Right cardiac atrium (tissue), 5 donors: ENCODE measurements around the gene IFITM5. TPM values are rescaled to one million over a fixed set of nuclear protein-coding genes. Genes with fewer than 3 reads are reported as not detected.
A peak's percentile ranks its signal among the peaks of the same experiment; 100 is the strongest.
"Not testable (repeated sequence)": the region's sequence is repeated elsewhere in the genome, so short reads cannot be mapped to it uniquely, and the experiment has no call there.

Experiments used
- ATAC-seq, 2 donors: fragments of 200-7000 bp; cut with Tn5 transposase; one replicate each; pipeline versions ENCODE4 v1.8.0 to v1.9.1; 2020; ENCODE audit warnings: moderate library complexity in 2 of 2, mild to moderate bottlenecking in 1 of 2
- DNase-seq, 3 donors: peaks; one replicate each; pipeline ENCODE4 v3.0.0-alpha.2; 2020
- H3K27ac ChIP-seq: one replicate; pipeline ENCODE4 v1.5.1; 2013; ENCODE audit warnings: mild to moderate bottlenecking, low read length, control low read depth, moderate library complexity
- H3K27me3 ChIP-seq: one replicate; pipeline ENCODE4 v1.6.1; 2013; ENCODE audit not compliant: control insufficient read depth, insufficient read depth
- H3K4me1 ChIP-seq: one replicate; pipeline ENCODE4 v1.6.1; 2013; ENCODE audit warnings: low read length; ENCODE audit not compliant: control insufficient read depth, insufficient read depth
- H3K4me3 ChIP-seq: one replicate; pipeline ENCODE4 v1.5.1; 2013; ENCODE audit warnings: low read length, control low read depth
- H3K9me3 ChIP-seq: one replicate; pipeline ENCODE4 v1.6.1; 2013; ENCODE audit warnings: low read length; ENCODE audit not compliant: control insufficient read depth
- WGBS: extraction: QIAGEN DNeasy Blood & Tissue Kit; methylation state at CpG from one replicate; pipeline ENCODE4 v1.1.7; 2013; 5-methylcytosine and 5-hydroxymethylcytosine counted together
- intact Hi-C, 4 donors: fragments of 100-400 bp; cut with DNase I; formaldehyde crosslinking; loops; one replicate each; pipeline versions ENCODE4 v1.11.0 to v1.14.0; 2022 to 2023
- polyA plus RNA-seq: library from polyadenylated mRNA; stranded (reverse); fragments of 200-250 nt; gene quantifications from one replicate; pipeline ENCODE4 v1.2.3, GENCODE V29; 2013
- total RNA-seq, 4 donors: library from RNA; stranded (reverse); fragmentation: NEBNext Ultra II Directional; extraction: Animal tissue kit (Norgen Biotek cat#: 25700); gene quantifications; one replicate each; pipeline ENCODE4 v1.2.1, GENCODE V29; 2021
- donor health status: healthy with polysubstance abuse.
- donor health status: DM: no; HTN: yes; CAD: no.
- donor health status: DM: no; HTN: no; CAD: no.
- donor health status: DM: no; HTN: yes; CAD: no; lungs with severe emphysema.
- donor health status: DM: yes; HTN: yes; CAD: no.

The IFITM5 gene
- total and polyA plus RNA-seq, 5 donors = not detected

DNA sequence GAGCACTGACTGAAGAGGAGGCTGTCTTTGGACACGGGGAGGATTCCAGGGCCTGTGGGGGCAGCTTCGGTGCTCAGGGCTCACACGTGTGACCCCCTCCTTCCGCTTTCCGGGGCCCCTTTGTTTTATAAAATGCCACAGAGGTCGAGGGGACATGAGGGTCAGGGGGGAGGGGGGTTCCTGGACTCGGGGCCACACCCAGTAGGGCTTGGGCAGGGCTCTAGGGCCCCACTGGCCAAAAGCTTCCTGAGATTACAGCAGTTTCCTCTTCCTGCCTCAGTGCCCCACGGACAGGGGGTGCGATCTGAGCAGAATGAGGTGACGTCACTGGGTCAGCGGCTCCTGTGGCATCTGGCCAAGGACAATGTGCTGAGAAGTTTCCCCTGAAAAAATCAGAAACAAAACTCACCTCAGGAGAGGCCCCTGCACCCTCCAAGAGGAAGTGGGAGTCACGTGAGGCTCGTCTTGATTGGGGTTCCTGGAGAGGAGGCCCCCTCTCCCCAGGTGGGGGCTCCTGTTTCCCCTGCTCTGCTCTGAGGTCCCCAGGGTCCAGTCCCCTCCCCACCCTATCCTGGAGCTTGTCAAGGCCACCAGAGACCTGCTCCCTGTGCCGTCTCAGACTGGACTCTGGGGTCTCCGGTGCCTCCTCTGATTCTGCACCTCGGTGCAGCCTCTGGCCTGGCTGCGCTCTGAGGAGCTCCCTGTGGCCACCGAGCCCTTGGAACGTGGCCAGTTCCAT is 27.7 kb upstream of the IFITM5 start:
- ATAC-seq = peak; percentile 92 to 96
- H3K27ac ChIP-seq = peak overlapping the region; percentile 79

DNA sequence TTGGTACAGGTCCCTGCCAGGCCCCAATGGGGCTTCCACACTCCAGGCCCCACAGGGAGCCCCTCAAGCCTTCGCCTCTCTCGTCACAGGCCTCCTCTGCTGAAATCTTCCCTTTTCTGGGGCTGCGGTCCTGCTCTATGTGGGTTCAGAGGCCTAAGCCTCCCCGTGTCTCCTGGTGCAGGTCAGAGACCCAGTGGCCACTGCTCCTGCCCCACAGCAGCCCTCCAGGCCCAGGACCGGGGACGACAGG is 27.2 kb upstream of the IFITM5 start:
- H3K27ac ChIP-seq = peak overlapping the region; percentile 79
- intact Hi-C loops = no loop called here
- no peak for ATAC-seq

More for the DNA sequence above, 27.7 kb upstream of the IFITM5 start:
- Histone ChIP-seq H3K9me3 (no peaks in the 10 kb centered on the region), H3K4me3 (no peak overlapping the region), H3K4me1 (peaks cover 3% of the 10 kb centered on the region), H3K27me3 (no peaks in the 10 kb centered on the region)
- WGBS = 22% methylated on average over 19 of the region's 19 CpGs
- intact Hi-C loops = no loop called here
- peak; percentile 89 to 96 (median 94) for DNase-seq

DNA sequence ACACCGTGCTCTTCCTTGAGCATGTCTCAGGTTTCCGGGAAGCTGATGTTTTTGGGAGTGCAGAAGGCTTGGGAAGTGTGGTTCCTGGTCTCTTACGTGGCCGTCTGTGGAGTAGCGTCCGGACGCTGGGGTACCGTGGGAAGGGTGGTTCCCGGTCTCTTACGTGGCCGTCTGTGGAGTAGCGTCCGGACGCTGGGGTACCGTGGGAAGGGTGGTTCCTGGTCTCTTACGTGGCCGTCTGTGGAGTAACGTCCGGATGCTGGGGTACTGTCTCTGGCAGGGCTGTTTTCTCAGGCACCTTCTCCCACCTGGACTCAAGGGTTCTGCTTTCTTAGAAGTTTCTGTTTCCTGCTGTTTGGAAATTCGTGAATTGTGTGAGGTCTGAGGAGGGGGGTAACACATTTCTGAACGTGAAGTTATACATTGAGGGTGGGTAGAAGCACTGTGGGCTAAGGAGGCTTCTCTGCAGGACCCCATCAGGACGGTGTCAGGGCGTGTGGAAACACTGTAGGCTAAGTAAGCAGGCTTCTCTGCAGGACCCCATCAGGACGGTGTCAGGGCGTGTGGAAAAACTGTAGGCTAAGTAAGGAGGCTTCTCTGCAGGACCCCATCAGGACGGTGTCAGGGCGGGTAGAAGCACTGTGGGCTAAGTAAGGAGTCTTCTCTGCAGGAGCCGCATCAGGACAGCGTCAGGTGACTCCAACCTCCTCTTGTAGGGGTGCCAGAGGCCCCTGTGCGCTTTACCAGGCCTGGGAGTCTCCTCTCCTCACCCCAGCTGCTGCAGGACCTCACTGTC is 26.7 kb upstream of the IFITM5 start:
- WGBS = 77% methylated on average over 30 of the region's 30 CpGs
- H3K9me3 ChIP-seq = no peaks in the 10 kb centered on the region
- H3K27ac ChIP-seq = peak overlapping the region; percentile 79
- H3K27me3 ChIP-seq = no peaks in the 10 kb centered on the region
- peak in 1 of 2 donors; percentile 5 for ATAC-seq
- intact Hi-C loops = no loop called here
- H3K4me3 ChIP-seq = no peak overlapping the region
- peak in 2 of 3 donors; percentile 49 to 62 for DNase-seq
- H3K4me1 ChIP-seq = peaks cover 3% of the 10 kb centered on the region

More for the DNA sequence above, 27.2 kb upstream of the IFITM5 start:
- Histone ChIP-seq H3K4me1 (peaks cover 3% of the 10 kb centered on the region), H3K4me3 (no peak overlapping the region), H3K27me3 (no peaks in the 10 kb centered on the region), H3K9me3 (no peaks in the 10 kb centered on the region)
- DNase-seq = no peak
- 58% methylated on average over 6 of the region's 6 CpGs for WGBS

DNA sequence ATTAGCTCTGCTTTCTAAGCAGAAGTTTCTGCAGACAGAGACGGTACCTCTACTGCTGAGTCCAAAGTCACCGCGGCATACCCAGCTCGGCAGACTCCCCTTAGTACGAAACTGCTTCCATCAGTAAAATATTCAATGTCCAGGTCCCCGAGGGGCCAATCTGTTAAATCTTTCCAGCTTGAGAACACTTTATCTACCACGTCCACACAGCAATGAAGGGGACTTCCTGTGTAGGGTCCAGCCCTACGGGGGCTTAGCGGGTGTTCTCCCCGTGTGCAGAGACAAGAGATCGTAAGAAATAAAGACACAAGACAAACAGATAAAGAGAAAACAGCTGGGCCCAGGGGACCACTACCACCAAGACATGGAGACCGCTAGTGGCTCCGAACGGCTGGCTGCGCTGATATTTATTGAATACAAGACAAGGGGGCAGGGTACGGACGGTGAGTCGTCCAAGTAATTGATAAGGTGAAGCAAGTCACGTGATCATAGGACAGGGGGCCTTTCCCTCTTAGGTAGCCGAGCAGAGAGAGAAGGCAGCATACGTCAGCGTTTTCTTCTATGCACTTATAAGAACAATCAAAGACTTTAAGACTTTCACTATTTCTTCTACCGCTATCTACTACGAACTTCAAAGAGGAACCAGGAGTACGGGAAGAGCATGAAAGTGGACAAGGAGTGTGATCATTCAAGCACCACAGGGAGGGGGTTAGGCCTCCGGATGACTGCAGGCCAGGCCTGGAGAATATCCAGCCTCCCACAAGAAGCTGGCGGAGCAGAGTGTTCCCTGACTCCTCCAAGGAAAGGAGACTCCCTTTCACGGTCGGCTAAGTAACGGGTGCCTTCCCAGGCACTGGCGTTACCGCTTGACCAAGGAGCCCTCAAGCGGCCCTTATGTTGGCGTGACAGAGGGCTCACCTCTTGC is 25.5 kb upstream of the IFITM5 start:
- H3K27me3 ChIP-seq, H3K4me1 ChIP-seq, H3K9me3 ChIP-seq, intact Hi-C loops, H3K4me3 ChIP-seq: not testable (repeated sequence)
- 36% methylated on average over 30 of the region's 34 CpGs for WGBS
- peak overlapping the region; percentile 89 for H3K27ac ChIP-seq
- ATAC-seq (peak in 1 of 2 donors; percentile 11), DNase-seq (peak; percentile 68 to 87 (median 83))

DNA sequence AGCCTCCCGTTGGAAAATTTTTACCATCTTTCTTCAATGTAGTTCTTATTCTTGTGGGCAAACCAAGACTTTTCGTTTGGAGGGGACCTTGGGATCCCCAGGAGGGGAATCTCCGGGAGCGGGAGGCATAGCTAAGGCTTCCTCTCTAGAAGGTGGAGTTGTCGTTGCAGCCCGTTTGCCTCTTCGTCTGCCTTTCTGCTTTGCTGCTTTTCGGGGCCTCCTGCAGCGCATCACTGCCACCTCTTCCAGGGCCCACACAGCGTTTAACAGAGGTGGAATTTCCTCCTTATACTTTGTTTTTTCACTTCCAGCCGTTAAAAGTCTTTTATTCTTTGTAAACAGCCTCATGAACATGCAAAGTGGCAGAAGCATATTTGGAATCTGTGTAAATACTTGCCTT is 24.8 kb upstream of the IFITM5 start:
- ATAC-seq (no peak), DNase-seq (peak in 2 of 3 donors; percentile 44 to 49)
- peak overlapping the region; percentile 89 for H3K27ac ChIP-seq

DNA sequence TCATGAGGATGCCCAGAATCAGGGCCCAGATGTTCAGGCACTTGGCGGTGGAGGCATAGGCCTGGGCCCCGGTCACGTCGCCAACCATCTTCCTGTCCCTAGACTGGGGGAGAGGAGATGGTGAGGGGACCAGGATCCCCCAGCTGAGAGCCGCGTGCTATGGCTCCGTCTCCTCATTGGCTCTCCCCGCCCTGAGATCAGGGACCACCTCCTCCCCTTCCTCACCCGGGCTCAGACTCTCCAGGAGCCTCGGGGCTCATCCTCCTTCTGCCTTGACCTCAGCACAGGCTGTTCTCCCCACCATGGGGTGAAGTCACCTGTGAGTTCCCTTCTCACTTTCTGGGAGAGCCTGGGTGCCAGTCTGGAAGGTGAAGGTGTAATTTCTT is 20.6 kb upstream of the IFITM5 start:
- Histone ChIP-seq H3K4me3 (peak overlapping the region; percentile 71), H3K27ac (peak overlapping the region; percentile 95)
- DNase-seq (peak; percentile 25 to 64 (median 52)), ATAC-seq (peak; percentile 17 to 18)
- H3K27me3 ChIP-seq, intact Hi-C loops, H3K4me1 ChIP-seq, H3K9me3 ChIP-seq: not testable (repeated sequence)
- 11% methylated on average over 8 of the region's 10 CpGs for WGBS

More for the DNA sequence above, 24.8 kb upstream of the IFITM5 start:
- Histone ChIP-seq H3K27me3 (no peaks in the 10 kb centered on the region), H3K4me3 (no peak overlapping the region), H3K9me3 (no peaks in the 10 kb centered on the region), H3K4me1 (peaks cover 3% of the 10 kb centered on the region)
- WGBS = 59% methylated on average over 11 of the region's 11 CpGs
- intact Hi-C loops = no loop called here

DNA sequence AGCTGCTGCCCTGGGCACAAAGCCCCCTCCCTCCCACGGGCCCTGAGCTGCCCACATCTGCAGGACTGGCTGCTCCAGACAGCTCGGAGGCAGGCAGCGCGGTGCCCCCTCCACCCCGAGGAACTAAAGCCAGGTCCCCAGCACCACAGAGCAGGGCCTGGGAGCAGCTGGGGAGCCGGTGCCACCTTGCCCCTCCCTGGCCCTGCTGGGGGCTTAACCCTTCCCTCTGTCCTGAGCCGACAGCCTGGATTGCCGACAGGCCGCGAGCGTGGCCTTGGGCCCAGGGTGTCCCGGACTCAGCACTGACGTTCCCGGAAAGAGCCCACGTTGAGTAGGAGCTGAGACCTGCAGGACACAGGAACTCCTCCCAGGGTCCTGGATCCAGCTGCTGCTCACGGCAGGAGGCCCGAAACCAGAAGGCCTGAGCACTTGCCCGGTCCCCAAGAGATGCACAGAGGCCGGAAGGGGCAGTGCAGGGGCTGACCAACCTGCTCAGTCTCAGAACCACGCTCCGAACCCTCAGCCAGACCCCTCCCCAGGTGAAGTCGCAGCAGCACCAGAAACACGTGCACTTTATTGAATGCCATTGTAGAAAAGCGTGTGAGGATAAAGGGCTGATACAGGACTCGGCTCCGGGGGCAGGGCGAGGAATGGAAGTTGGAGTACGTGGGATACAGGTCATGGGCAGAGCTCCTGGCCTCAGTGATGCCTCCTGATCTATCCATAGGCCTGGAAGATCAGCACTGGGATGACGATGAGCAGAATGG is 20.0 kb upstream of the IFITM5 start:
- H3K4me1 ChIP-seq, intact Hi-C loops, H3K9me3 ChIP-seq, H3K27me3 ChIP-seq: not testable (repeated sequence)
- peak; percentile 34 to 80 (median 76) for DNase-seq
- H3K27ac ChIP-seq = peak overlapping the region; percentile 88
- H3K4me3 ChIP-seq = peak overlapping the region; percentile 71
- 11% methylated on average over 20 of the region's 29 CpGs for WGBS
- peak; percentile 42 to 51 for ATAC-seq

DNA sequence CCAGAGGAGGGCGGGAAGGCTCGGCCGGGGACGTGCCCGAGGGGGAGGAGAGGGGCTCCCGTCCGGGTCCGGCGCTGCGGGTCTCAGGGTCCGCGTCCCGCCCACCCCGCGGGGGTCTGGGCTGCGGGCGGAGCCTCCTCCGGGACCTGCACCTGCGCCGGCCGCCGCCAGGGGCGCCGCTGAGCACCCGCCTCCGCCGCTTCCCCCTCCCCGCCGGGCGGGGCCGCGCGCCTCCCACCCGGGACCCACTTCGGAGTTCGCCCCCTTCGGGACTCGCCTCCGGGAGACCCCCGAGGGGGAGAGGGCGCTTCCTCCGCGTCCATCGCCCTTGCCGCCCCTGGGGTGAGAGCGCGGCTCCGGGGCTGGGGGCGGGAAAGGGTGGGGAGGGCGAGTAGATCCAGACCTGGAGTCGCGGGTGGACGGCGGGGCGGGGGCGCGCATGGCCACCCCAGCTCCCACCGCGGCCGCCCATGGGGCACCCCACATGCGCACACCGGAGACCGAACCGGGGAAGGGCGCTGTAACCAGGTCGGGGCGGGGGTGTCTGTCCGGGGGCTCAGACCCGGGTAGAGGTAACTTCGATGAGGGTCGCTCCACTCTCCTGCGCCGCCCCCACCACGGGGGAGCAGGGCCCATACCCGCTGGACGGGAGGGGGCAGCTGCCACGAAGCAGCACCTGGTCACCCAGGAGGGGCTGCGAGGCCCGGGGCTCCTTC is 19.2 kb upstream of the IFITM5 start:
- intact Hi-C loops, H3K27me3 ChIP-seq, H3K9me3 ChIP-seq, H3K4me1 ChIP-seq: not testable (repeated sequence)
- DNase-seq (peak; percentile 28 to 70 (median 58)), ATAC-seq (peak; percentile 52 to 60)
- under 1% methylated on average over 15 of the region's 79 CpGs for WGBS
- Histone ChIP-seq H3K27ac (peak overlapping the region; percentile 84), H3K4me3 (peak overlapping the region; percentile 71)

DNA sequence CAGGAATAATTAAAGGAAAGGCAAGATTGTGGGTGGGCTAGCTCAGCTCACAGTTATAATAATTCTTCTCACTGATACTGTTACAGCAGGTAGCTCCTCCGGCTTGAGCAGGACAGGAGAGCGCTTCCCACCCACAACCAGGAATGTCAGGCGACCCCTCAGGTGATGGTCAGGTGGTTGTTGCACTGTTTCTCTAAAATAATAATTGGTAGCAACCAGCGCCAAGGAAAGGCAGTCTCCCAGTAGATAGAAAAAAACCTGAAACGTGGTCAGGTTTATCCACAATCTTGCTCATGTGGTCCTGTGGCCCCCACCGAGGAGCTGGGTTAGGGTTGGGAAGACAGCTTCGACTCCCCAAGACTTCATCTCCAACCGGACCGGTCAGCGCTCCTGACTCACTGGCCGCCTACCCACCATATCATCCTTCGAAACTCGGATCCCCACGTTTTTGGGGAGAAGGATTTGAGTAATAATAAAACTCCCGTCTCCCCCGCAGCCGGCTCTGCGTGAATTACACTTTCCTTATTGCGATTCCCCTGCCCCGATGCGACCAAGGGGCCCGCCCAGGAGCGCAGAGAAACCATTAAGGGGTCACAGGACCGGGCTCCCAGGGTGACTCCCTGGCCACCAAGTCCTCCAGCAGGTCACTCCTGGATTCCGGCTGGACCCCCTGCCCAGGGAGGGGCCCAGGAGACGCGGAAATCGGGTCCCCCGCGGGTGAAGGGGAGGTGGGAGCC is 18.5 kb upstream of the IFITM5 start:
- intact Hi-C loops = not testable (repeated sequence)
- 26% methylated on average over 16 of the region's 30 CpGs for WGBS

More for the DNA sequence above, 18.5 kb upstream of the IFITM5 start:
- H3K9me3 ChIP-seq, H3K27me3 ChIP-seq, ATAC-seq, H3K4me1 ChIP-seq: not testable (repeated sequence)
- Histone ChIP-seq H3K4me3 (peak overlapping the region; percentile 17), H3K27ac (peak overlapping the region; percentile 67)
- DNase-seq = peak in 2 of 3 donors; percentile 33 to 48
